Fibroblast of villous mesenchyme (primary cell): Measurements from ENCODE around the gene SOX10. TPM values are rescaled to one million over a fixed set of nuclear protein-coding genes. Genes with fewer than 3 reads are reported as not detected.

ENCODE experiments used
- DNase-seq: peaks from one replicate; pipeline ENCODE4 v3.0.0-alpha.2; 2010; ENCODE audit warnings: low read depth
- H3K4me3 ChIP-seq: 2 replicates; pipeline ENCODE4 v1.5.1; 2011; ENCODE audit warnings: low read depth, mild to moderate bottlenecking, low read length
- CTCF ChIP-seq: IDR thresholded peaks from 2 replicates; pipeline ENCODE4 v1.5.1; 2012; ENCODE audit warnings: low read depth, mild to moderate bottlenecking, low read length; ENCODE audit not compliant: insufficient read depth
- total RNA-seq: library from RNA; depleted of rRNA; stranded (reverse); fragments of >200 nt; gene quantifications from 2 replicates; pipeline ENCODE4 v1.2.3, GENCODE V29; 2012

SOX10 gene
- total RNA-seq, 1 donor, result not detected

- no peak for TF ChIP-seq CTCF
- no peak for DNase-seq
- no peak overlapping the region for H3K4me3 ChIP-seq
Observed at GRCh38 chr22:37932401-37932800, 52.0 kb downstream of the SOX10 start.

GRCh38 chr22:37931893-37932389 is 52.4 kb downstream of the SOX10 start:
- H3K4me3 ChIP-seq, result no peak overlapping the region
- DNase-seq, result no peak
- no peak for TF ChIP-seq CTCF

- H3K4me3 ChIP-seq, result no peak overlapping the region
- DNase-seq, result no peak
- no peak for TF ChIP-seq CTCF
Observed at GRCh38 chr22:37930952-37931440, 53.4 kb downstream of the SOX10 start.

GRCh38 chr22:37930270-37930951 is 53.9 kb downstream of the SOX10 start:
- DNase-seq, result peak; percentile 27
- TF ChIP-seq CTCF, result peak; percentile 59
- no peak overlapping the region for H3K4me3 ChIP-seq

GRCh38 chr22:37929390-37929789 is 55.0 kb downstream of the SOX10 start:
- TF ChIP-seq CTCF, result no peak
- no peak overlapping the region for H3K4me3 ChIP-seq
- DNase-seq, result no peak

- no peak for TF ChIP-seq CTCF
- no peak for DNase-seq
- no peak overlapping the region for H3K4me3 ChIP-seq
Observed at GRCh38 chr22:37927637-37927936, 56.8 kb downstream of the SOX10 start.
